Duodenal mucosa (tissue), 2 donors: Measurements from ENCODE around the gene VIPR2.
"Not testable (repeated sequence)": the region's sequence is repeated elsewhere in the genome, so short reads cannot be mapped to it uniquely, and the experiment has no call there.

Experiments
- H3K27ac ChIP-seq: one replicate; pipeline ENCODE4 v1.7.0; 2013; ENCODE audit warnings: low read depth, low read length
- H3K27me3 ChIP-seq, 2 donors: one replicate each; pipeline ENCODE4 v1.7.0; 2013; ENCODE audit warnings: low read length in 2 of 2, control low read depth in 1 of 2; ENCODE audit not compliant: insufficient read depth in 2 of 2, control insufficient read depth in 1 of 2
- H3K36me3 ChIP-seq, 2 donors: one replicate each; pipeline ENCODE4 v1.7.0; 2013; ENCODE audit warnings: low read length in 2 of 2, control low read depth in 1 of 2; ENCODE audit not compliant: insufficient read depth in 2 of 2, control insufficient read depth in 1 of 2
- H3K4me1 ChIP-seq, 2 donors: one replicate each; pipeline ENCODE4 v1.7.0; 2013; ENCODE audit warnings: low read length in 2 of 2, control low read depth in 1 of 2; ENCODE audit not compliant: insufficient read depth in 2 of 2, control insufficient read depth in 1 of 2
- H3K4me3 ChIP-seq, 2 donors: one replicate each; pipeline ENCODE4 v1.7.0; 2013; ENCODE audit warnings: low read length in 2 of 2, low read depth in 1 of 2
- H3K9ac ChIP-seq, 2 donors: one replicate each; pipeline ENCODE4 v1.7.0; 2013; ENCODE audit warnings: low read length in 2 of 2, low read depth in 1 of 2
- H3K9me3 ChIP-seq, 2 donors: one replicate each; pipeline ENCODE4 v1.7.0; 2013; ENCODE audit warnings: low read length in 2 of 2, control low read depth in 1 of 2; ENCODE audit not compliant: control insufficient read depth in 1 of 2

VIPR2 gene

DNA sequence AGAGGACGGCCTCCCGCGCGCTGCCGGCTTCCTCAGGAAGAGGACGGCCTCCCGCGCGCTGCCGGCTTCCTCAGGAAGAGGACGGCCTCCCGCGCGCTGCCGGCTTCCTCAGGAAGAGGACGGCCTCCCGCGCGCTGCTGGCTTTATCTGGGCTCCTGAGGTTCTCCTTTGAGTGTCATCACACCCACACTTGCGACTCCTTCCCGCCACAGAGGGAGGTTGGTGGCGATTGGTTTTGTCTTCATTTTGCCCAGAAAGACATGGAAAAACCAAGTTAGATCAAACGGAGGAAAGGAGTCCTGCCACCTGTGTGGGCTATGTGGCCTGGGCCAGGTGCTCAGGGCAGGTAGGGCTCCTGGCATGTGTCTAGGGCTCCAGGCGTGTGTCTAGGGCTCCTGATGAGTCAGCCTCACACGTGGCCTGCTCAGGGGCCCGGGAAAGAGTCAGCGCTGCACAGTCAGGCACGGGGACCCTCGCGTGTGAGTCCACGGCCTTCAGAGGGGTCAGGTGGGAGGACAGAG, 138.0 kb downstream of the VIPR2 start:
- no peaks in the 10 kb centered on the region for H3K9me3 ChIP-seq
- H3K4me3 ChIP-seq: no peak overlapping the region
- H3K27me3 ChIP-seq: no peaks in the 10 kb centered on the region
- no peaks in the 10 kb centered on the region for H3K36me3 ChIP-seq
- H3K9ac ChIP-seq: no peak overlapping the region
- H3K4me1 ChIP-seq: peaks cover 0 to 8% of the 10 kb centered on the region in 2 donors
- no peak overlapping the region for H3K27ac ChIP-seq

DNA sequence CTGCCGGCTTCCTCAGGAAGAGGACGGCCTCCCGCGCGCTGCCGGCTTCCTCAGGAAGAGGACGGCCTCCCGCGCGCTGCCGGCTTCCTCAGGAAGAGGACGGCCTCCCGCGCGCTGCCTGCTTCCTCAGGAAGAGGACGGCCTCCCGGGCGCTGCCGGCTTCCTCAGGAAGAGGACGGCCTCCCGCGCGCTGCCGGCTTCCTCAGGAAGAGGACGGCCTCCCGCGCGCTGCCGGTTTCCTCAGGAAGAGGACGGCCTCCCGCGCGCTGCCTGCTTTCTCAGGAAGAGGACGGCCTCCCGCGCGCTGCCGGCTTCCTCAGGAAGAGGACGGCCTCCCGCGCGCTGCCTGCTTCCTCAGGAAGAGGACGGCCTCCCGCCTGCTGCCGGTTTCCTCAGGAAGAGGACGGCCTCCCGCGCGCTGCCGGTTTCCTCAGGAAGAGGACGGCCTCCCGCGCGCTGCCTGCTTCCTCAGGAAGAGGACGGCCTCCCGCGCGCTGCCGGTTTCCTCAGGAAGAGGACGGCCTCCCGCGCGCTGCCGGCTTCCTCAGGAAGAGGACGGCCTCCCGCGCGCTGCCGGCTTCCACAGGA, 138.6 kb downstream of the VIPR2 start:
- not testable (repeated sequence) for H3K4me1 ChIP-seq, H3K9me3 ChIP-seq, H3K4me3 ChIP-seq

DNA sequence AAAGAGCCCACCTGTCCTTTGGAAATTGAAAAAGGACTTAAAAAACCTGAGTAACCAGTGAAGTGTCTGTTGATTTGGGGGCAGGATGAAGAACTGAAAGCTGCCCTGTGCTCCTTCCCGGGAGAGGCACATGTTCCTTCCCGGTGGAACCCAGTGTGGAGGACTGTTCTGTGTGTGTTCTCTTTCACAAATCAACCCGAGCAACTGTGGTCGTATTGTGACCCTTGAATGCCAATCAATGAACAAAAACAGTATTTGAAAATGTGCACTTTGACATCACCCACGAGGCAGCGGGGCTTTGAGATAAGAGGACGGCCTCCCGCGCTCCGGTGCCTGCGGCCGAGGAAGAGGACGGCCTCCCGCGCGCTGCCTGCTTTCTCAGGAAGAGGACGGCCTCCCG, 139.0 kb downstream of the VIPR2 start:
- H3K9ac ChIP-seq: no peak overlapping the region
- H3K9me3 ChIP-seq: no peaks in the 10 kb centered on the region

More for the DNA sequence above, 138.6 kb downstream of the VIPR2 start:
- not testable (repeated sequence) for H3K9ac ChIP-seq, H3K36me3 ChIP-seq, H3K27me3 ChIP-seq, H3K27ac ChIP-seq

DNA sequence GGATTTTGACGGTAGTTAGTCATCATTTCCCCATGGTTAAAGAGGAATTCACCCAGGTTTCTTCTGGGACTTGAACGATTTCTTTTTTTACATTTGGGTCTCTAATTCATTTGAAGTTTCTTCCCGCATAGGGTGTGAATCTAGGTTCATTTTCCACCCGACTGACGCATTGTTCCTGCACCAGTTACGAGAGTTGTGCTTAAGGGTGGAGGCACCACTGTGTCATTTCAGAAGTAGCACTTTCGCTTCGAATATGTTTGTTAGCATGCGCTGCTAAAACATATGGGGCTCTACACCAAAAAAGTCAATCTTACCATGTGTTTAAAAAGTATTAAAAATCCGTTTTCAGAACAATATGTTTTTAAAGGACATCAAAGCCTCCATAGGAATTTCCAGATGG, 140.3 kb downstream of the VIPR2 start:
- Histone ChIP-seq H3K4me1 (no peaks in the 10 kb centered on the region), H3K9me3 (no peaks in the 10 kb centered on the region), H3K4me3 (no peak overlapping the region), H3K9ac (no peak overlapping the region), H3K27me3 (no peaks in the 10 kb centered on the region), H3K36me3 (no peaks in the 10 kb centered on the region), H3K27ac (no peak overlapping the region)

More for the DNA sequence above, 139.0 kb downstream of the VIPR2 start:
- Histone ChIP-seq H3K4me3 (no peak overlapping the region), H3K4me1 (no peaks in the 10 kb centered on the region), H3K36me3 (no peaks in the 10 kb centered on the region), H3K27ac (no peak overlapping the region), H3K27me3 (no peaks in the 10 kb centered on the region)

DNA sequence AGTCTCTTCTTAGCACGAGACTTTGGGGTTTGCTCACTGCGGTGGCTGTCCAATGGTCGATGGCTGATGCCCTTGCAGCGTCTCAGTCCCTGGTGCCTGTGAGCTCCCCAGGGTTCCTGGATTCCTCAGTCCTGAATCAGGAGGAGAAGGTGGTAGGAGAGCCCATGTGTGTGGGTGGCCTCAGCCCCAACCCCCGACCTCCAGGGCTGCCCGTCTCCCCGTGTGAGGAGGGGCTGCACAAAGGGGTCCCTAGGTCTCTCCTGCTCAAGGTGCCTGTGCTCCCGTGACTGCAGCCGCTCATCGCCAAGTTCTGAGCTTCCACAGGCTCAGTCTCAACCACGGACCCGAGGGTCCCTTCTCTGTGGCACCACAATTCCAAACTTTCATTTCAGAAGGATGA, 142.9 kb downstream of the VIPR2 start:
- Histone ChIP-seq H3K36me3 (no peaks in the 10 kb centered on the region), H3K27ac (no peak overlapping the region), H3K4me3 (no peak overlapping the region), H3K4me1 (no peaks in the 10 kb centered on the region), H3K9ac (no peak overlapping the region), H3K9me3 (no peaks in the 10 kb centered on the region), H3K27me3 (no peaks in the 10 kb centered on the region)

DNA sequence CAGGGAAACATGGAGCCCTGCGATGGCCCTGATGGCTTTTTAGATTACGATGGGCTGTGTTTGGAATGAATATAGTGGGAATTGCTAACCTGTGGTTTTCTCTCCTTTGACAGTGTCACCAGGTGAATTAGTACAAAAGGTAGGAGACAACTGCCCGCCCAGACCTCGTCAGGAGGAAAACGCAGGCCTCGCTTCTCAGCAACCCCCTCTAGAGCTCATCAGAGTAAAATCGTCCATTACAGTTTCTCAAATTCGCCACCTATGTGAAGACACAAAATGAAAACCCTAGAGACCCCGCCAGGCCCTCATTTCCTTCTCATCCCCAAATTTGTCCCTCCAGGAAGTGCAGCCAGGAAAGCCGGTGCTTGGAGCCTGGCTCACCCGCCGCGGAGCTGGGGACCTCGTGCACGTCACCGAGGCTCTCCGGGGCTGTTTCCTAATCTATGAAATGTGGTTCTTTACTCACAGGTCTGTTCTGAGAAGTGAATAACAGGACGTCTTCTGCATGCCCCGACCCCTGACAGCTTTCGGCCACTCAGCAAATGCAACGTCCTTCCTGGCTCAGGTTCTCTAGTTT, 143.7 kb downstream of the VIPR2 start:
- no peaks in the 10 kb centered on the region for H3K4me1 ChIP-seq
- no peaks in the 10 kb centered on the region for H3K27me3 ChIP-seq
- no peaks in the 10 kb centered on the region for H3K36me3 ChIP-seq
- H3K9ac ChIP-seq: no peak overlapping the region
- no peak overlapping the region for H3K4me3 ChIP-seq
- no peaks in the 10 kb centered on the region for H3K9me3 ChIP-seq
- no peak overlapping the region for H3K27ac ChIP-seq

DNA sequence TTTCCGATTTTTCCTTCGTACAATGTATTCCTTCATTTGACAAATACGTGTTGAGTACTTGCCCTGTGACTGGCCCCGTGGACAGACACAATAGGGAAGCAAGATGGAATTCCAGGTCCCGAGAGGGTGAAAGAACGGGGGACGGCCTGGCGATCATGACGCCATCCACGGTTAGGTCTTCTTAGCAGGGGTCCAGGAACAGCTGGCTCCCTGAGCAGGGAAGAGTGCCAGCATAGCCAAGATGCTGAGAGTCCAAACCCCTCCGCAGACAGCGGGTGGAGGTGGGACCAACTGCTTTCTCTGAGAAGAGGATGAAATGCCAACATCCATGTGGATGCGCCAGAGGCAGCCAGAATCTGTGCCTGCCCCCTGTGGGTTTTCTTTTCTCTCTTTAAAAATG, 144.6 kb downstream of the VIPR2 start:
- no peaks in the 10 kb centered on the region for H3K27me3 ChIP-seq
- H3K9ac ChIP-seq: no peak overlapping the region
- no peak overlapping the region for H3K4me3 ChIP-seq
- no peaks in the 10 kb centered on the region for H3K9me3 ChIP-seq
- H3K36me3 ChIP-seq: no peaks in the 10 kb centered on the region
- no peak overlapping the region for H3K27ac ChIP-seq
- no peaks in the 10 kb centered on the region for H3K4me1 ChIP-seq

DNA sequence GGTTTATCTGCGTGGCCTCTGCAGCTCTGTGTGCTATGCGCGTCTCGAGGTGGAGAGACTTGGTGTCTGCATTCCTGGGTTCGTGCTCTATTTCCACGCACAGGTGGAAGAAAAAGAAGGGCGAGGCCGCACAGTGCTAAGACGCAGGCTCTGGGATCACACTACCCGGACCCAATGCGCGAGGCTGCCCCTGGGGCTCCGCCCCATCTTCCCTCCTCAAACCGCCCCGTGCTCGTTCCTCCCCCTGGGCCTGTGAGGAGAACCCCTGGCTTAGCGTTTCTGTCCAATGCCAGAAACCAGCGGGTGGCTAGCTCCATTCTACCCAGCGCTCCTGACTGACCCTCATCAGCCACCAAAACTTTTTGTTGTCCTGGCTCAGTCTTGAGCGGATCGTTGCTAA, 145.2 kb downstream of the VIPR2 start:
- Histone ChIP-seq H3K4me1 (no peaks in the 10 kb centered on the region), H3K9me3 (peaks cover 0 to 4% of the 10 kb centered on the region in 2 donors), H3K9ac (no peak overlapping the region), H3K27me3 (no peaks in the 10 kb centered on the region), H3K4me3 (no peak overlapping the region), H3K36me3 (no peaks in the 10 kb centered on the region), H3K27ac (no peak overlapping the region)

DNA sequence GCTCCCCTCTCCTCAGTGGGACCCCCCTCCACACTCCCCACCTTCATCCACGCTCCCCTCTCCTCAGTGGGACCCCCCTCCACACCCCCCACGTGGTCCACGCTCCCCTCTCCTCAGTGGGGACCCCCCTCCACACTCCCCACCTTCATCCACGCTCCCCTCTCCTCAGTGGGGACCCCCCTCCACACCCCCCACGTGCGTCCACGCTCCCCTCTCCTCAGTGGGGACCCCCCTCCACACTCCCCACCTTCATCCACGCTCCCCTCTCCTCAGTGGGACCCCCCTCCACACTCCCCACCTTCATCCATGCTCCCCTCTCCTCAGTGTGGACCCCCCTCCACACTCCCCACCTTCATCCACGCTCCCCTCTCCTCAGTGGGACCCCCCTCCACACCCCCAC, 146.4 kb downstream of the VIPR2 start:
- H3K27ac ChIP-seq, H3K4me3 ChIP-seq, H3K9ac ChIP-seq, H3K36me3 ChIP-seq, H3K4me1 ChIP-seq, H3K27me3 ChIP-seq, H3K9me3 ChIP-seq: not testable (repeated sequence)

DNA sequence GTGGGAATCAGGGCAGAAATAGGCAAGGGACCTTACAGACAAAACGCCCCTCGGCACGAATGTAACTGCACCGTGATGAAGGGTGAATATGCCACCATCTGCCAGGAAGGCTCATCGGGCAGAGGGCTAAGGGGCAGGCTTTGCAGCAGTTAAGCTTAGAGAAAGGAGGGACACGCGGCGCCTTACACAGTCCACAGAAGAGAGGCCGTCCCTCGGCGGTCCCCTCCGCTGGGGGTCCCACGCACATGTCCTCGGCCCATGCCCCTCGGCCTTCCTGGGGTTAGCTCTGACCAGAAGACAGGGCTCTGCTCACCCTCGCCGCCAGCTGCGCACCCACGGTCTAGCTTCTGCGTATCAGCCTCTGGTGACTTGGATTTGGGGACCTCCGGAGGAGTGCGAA, 147.2 kb downstream of the VIPR2 start:
- Histone ChIP-seq H3K27ac (no peak overlapping the region), H3K9me3 (peaks cover 0 to 4% of the 10 kb centered on the region in 2 donors), H3K4me1 (no peaks in the 10 kb centered on the region), H3K27me3 (peaks cover 6 to 7% of the 10 kb centered on the region in 2 donors), H3K36me3 (no peaks in the 10 kb centered on the region), H3K9ac (no peak overlapping the region), H3K4me3 (no peak overlapping the region)
